Activated CD8-positive, alpha-beta memory T cell treated with anti-CD3 and anti-CD28 coated beads for 48 hours (primary cell): ENCODE results near the gene RFPL4A.
"Not testable (repeated sequence)": the region's sequence is repeated elsewhere in the genome, so short reads cannot be mapped to it uniquely, and the experiment has no call there.

Experiments
- DNase-seq, 3 experiments: peaks; one replicate each; pipeline ENCODE4 v3.0.0-alpha.2; 2020; ENCODE audit warnings: low read depth in 2 of 3, low spot score in 2 of 3

The RFPL4A gene

GRCh38 chr19:55758797-55759196 is at the start of gene RFPL4A:
TSS of gene RFPL4A (plus strand) at chr19:55759097. CDS start at chr19:55761801, 2,704 bp downstream.
- DNase-seq: not testable (repeated sequence)

GRCh38 chr19:55711719-55712118 is 47.2 kb upstream of the RFPL4A start:
- DNase-seq: no peak

- no peak for DNase-seq
Measured at GRCh38 chr19:55712804-55713631, 45.9 kb upstream of the RFPL4A start.

GRCh38 chr19:55716531-55716930 is 42.4 kb upstream of the RFPL4A start:
- no peak for DNase-seq

- DNase-seq: no peak
Measured at GRCh38 chr19:55717251-55717650, 41.6 kb upstream of the RFPL4A start.

GRCh38 chr19:55717879-55718711 is 40.8 kb upstream of the RFPL4A start:
- not testable (repeated sequence) for DNase-seq

GRCh38 chr19:55720214-55720746 is 38.6 kb upstream of the RFPL4A start:
- DNase-seq: no peak

- no peak for DNase-seq
Measured at GRCh38 chr19:55720801-55721200, 38.1 kb upstream of the RFPL4A start.

GRCh38 chr19:55723491-55723890 is 35.4 kb upstream of the RFPL4A start:
- DNase-seq: no peak

GRCh38 chr19:55730378-55730777 is 28.5 kb upstream of the RFPL4A start:
- DNase-seq: not testable (repeated sequence)

GRCh38 chr19:55738302-55738701 is 20.6 kb upstream of the RFPL4A start, which contains the start of gene NLRP9:
TSS of gene NLRP9 (minus strand) at chr19:55738402. CDS start at chr19:55738374, 28 bp downstream.
- DNase-seq: no peak

- no peak for DNase-seq
Measured at GRCh38 chr19:55750715-55751114, 8.2 kb upstream of the RFPL4A start.

- no peak for DNase-seq
Measured at GRCh38 chr19:55753401-55753800, 5.5 kb upstream of the RFPL4A start.

GRCh38 chr19:55756808-55757207 is 2.1 kb upstream of the RFPL4A start:
- DNase-seq: not testable (repeated sequence)

- no peak for DNase-seq
Measured at GRCh38 chr19:55766466-55766865, 7.6 kb downstream of the RFPL4A start.

GRCh38 chr19:55768818-55769217 is 9.9 kb downstream of the RFPL4A start, which contains the start of gene RFPL4AL1:
TSS of gene RFPL4AL1 (plus strand) at chr19:55769118. CDS start at chr19:55771805, 2,687 bp downstream.
- not testable (repeated sequence) for DNase-seq

- not testable (repeated sequence) for DNase-seq
Measured at GRCh38 chr19:55769632-55770031, 10.7 kb downstream of the RFPL4A start.

GRCh38 chr19:55777528-55777927 is 18.6 kb downstream of the RFPL4A start:
- no peak for DNase-seq

- DNase-seq: no peak
Measured at GRCh38 chr19:55778331-55778730, 19.4 kb downstream of the RFPL4A start.

- no peak for DNase-seq
Measured at GRCh38 chr19:55781112-55781511, 22.2 kb downstream of the RFPL4A start.

- DNase-seq: no peak
Measured at GRCh38 chr19:55795021-55795420, 36.1 kb downstream of the RFPL4A start.
